Kidney (tissue), 14 donors: ENCODE measurements around the gene PLPPR1. TPM values are rescaled to one million over a fixed set of nuclear protein-coding genes. Genes with fewer than 3 reads are reported as not detected.

Experiments
- DNase-seq, 5 donors: peaks; one replicate each; pipeline ENCODE4 v3.0.0-alpha.2; 2013 to 2020
- FAIRE-seq: peaks from 2 replicates; lab custom pipeline; 2012; peaks lifted over from hg19 to GRCh38; lab: Jason Lieb, UNC
- H3K27ac ChIP-seq, 2 donors: one replicate each; pipeline ENCODE4 v1.7.0; 2013; ENCODE audit warnings: low read depth in 2 of 2, low read length in 2 of 2, inconsistent platforms in 1 of 2
- H3K27me3 ChIP-seq: one replicate; pipeline ENCODE4 v1.7.1; 2013; ENCODE audit warnings: low read length, inconsistent platforms; ENCODE audit not compliant: control insufficient read depth, insufficient read depth
- H3K36me3 ChIP-seq, 3 donors: one replicate each; pipeline versions ENCODE4 v1.7.0 to v1.7.1; 2013; ENCODE audit warnings: low read length in 3 of 3, control low read depth in 1 of 3, inconsistent platforms in 1 of 3; ENCODE audit not compliant: insufficient read depth in 3 of 3, control insufficient read depth in 2 of 3
- H3K4me1 ChIP-seq, 3 donors: one replicate each; pipeline versions ENCODE4 v1.7.0 to v1.7.1; 2013; ENCODE audit warnings: low read length in 3 of 3, inconsistent platforms in 1 of 3, low read depth in 1 of 3; ENCODE audit not compliant: control insufficient read depth in 2 of 3, insufficient read depth in 2 of 3
- H3K4me3 ChIP-seq, 3 donors: one replicate each; pipeline versions ENCODE4 v1.7.0 to v1.8.1; 2013; ENCODE audit warnings: low read length in 3 of 3, control low read depth in 1 of 3, inconsistent platforms in 1 of 3
- H3K9ac ChIP-seq, 3 donors: one replicate each; pipeline versions ENCODE4 v1.7.0 to v1.7.1; 2013; ENCODE audit warnings: low read length in 3 of 3, control low read depth in 1 of 3, inconsistent platforms in 1 of 3
- H3K9me3 ChIP-seq, 3 donors: one replicate each; pipeline versions ENCODE4 v1.7.0 to v1.7.1; 2013; ENCODE audit warnings: low read length in 3 of 3, control low read depth in 1 of 3, inconsistent platforms in 1 of 3; ENCODE audit not compliant: control insufficient read depth in 2 of 3, insufficient read depth in 1 of 3
- intact Hi-C: fragments of 100-400 bp; cut with DNase I; formaldehyde crosslinking; loops from one replicate; pipeline ENCODE4 v1.11.1; 2022
- polyA plus RNA-seq: library from polyadenylated mRNA; stranded (reverse); fragments of 350-450 nt; fragmentation: Illumina TruSeq; extraction: RNeasy Lipid Tissue Mini Kit (QIAGEN cat#74804); gene quantifications from one replicate; pipeline ENCODE4 v1.2.3, GENCODE V29; 2014; ENCODE audit warnings: low read depth, low replicate concordance; ENCODE audit not compliant: insufficient read depth
- total RNA-seq: library from RNA; stranded (reverse); fragmentation: NEBNext Ultra II Directional; extraction: Animal tissue kit (Norgen Biotek cat#: 25700); gene quantifications from one replicate; pipeline ENCODE4 v1.2.1, GENCODE V29; 2021
- TF ChIP-seq, protein P1 (sequence below): IDR thresholded peaks from 3 replicates; pipeline ENCODE4 v1.5.1; 2012; ENCODE audit warnings: mild to moderate bottlenecking, moderate library complexity, borderline replicate concordance; ENCODE audit not compliant: insufficient read depth; ENCODE audit errors: extremely low read depth
- donor health status: control.
- donor health status: control.
- donor health status: control.
- donor health status: control.
- donor health status: control.
- donor health status: DM: yes; HTN: yes; CAD: no.
- donor health status: Normal renal cell carcinoma (clear cell type).

Gene PLPPR1
- total and polyA plus RNA-seq, 2 donors from 2014 or later = 0.98 to 21.6 TPM

DNA sequence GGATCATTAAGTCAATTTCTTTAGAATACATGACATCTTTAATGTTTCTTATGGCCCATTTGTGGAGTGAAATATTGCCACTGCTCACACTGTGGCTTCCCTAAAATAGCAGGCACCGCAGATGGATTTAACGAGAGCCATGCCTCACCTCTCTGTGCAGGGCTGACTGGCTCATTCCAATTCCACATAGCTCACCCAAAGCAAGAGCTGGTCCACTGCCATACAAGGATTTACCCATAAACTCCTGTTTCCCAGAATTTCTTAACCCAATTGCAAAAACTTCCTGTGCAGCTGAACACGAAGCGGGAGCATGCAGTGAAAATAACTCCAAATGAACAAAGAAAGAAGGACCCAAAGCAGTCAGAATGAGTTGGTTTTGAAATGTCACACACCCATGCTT is 196.7 kb downstream of the PLPPR1 start:
- Histone ChIP-seq H3K9ac (no peak overlapping the region), H3K9me3 (no peaks in the 10 kb centered on the region), H3K4me3 (no peak overlapping the region), H3K36me3 (no peaks in the 10 kb centered on the region), H3K4me1 (peaks cover 0 to 6% (median 0%) of the 10 kb centered on the region in 3 donors), H3K27ac (no peak overlapping the region), H3K27me3 (no peaks in the 10 kb centered on the region)
- FAIRE-seq = no peak
- intact Hi-C loops = no loop called here
- DNase-seq = no peak
- TF ChIP-seq, protein P1, sequence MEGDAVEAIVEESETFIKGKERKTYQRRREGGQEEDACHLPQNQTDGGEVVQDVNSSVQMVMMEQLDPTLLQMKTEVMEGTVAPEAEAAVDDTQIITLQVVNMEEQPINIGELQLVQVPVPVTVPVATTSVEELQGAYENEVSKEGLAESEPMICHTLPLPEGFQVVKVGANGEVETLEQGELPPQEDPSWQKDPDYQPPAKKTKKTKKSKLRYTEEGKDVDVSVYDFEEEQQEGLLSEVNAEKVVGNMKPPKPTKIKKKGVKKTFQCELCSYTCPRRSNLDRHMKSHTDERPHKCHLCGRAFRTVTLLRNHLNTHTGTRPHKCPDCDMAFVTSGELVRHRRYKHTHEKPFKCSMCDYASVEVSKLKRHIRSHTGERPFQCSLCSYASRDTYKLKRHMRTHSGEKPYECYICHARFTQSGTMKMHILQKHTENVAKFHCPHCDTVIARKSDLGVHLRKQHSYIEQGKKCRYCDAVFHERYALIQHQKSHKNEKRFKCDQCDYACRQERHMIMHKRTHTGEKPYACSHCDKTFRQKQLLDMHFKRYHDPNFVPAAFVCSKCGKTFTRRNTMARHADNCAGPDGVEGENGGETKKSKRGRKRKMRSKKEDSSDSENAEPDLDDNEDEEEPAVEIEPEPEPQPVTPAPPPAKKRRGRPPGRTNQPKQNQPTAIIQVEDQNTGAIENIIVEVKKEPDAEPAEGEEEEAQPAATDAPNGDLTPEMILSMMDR = no peak

DNA sequence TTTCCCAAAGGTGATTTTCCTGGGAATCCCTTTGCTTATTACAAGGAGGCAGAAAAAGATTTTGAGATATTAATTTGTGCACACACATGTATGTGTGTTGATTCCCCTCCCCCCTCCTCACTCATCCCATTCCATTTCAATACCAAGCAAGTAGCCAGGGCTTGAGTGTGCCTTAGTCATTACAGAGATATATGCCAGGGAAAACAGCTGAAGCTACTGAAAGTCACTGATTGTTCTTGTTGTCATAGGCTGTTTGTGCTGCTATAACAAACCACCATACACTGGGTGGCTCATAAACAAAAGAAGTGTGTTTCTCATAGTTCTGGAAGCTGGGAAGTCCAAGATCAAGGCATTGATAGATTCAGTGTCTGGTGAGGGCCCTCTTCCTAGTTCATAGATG is 197.6 kb downstream of the PLPPR1 start:
- TF ChIP-seq, protein P1 = no peak
- H3K4me1 ChIP-seq = peaks cover 0 to 10% (median 0%) of the 10 kb centered on the region in 3 donors
- H3K27ac ChIP-seq = no peak overlapping the region
- intact Hi-C loops = no loop called here
- FAIRE-seq (no peak), DNase-seq (no peak)
- H3K9ac ChIP-seq = no peak overlapping the region
- no peaks in the 10 kb centered on the region for H3K36me3 ChIP-seq
- no peak overlapping the region for H3K4me3 ChIP-seq
- H3K9me3 ChIP-seq = no peaks in the 10 kb centered on the region
- H3K27me3 ChIP-seq = no peaks in the 10 kb centered on the region

DNA sequence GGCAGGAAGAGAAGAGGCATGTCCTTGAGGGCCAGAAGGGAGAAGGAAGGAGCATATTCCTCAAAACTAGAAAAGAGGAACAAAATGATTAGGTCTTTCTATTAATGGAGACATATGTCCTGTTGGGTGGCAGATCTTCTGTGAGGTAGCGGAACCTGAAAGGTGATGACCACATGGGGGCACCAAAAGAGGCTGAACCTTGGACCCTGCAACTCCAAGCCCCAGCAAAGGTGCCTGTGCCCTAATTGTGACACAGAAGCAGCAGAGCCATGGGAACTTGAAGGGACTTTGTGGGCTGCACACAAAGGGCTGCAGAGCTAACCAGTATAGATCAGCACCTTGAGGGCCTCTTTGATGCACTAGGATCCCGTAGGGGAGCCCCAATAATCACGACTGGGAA is 198.3 kb downstream of the PLPPR1 start:
- Histone ChIP-seq H3K36me3 (no peaks in the 10 kb centered on the region), H3K9me3 (no peaks in the 10 kb centered on the region), H3K4me1 (peaks cover 0 to 10% (median 0%) of the 10 kb centered on the region in 3 donors), H3K9ac (no peak overlapping the region), H3K4me3 (no peak overlapping the region), H3K27ac (no peak overlapping the region), H3K27me3 (no peaks in the 10 kb centered on the region)
- FAIRE-seq (no peak), DNase-seq (no peak)
- TF ChIP-seq, protein P1 = no peak
- intact Hi-C loops = no loop called here

DNA sequence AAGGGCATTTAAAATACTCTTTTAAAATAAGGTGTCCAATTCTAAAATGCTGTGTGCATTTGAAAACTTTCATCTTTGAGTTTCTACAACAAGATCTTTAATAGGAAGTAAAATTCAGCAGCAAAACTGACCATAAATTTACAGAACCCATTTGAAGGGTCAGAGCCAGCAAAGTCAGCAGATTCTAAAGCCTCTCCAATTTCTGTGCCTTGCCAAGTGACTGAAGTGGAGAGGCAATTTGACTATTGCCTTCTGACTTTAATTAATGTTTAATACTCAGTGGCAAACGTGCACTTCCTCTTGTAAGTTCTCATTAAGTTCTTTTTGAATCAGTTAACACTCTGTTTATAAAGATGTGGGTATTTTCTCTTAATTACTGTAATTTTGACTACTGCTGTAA is 201.1 kb downstream of the PLPPR1 start:
- H3K36me3 ChIP-seq = no peaks in the 10 kb centered on the region
- H3K4me1 ChIP-seq = peaks cover 0 to 10% (median 0%) of the 10 kb centered on the region in 3 donors
- H3K9ac ChIP-seq = no peak overlapping the region
- FAIRE-seq = no peak
- intact Hi-C loops = no loop called here
- H3K27me3 ChIP-seq = no peaks in the 10 kb centered on the region
- H3K9me3 ChIP-seq = no peaks in the 10 kb centered on the region
- no peak overlapping the region for H3K27ac ChIP-seq
- no peak overlapping the region for H3K4me3 ChIP-seq
- peak in 1 of 5 donors; percentile 17 for DNase-seq
- TF ChIP-seq, protein P1 = no peak
